Endothelial cell (in vitro differentiated cells): Measurements from ENCODE around the gene ZSWIM6. TPM values are rescaled to one million over a fixed set of nuclear protein-coding genes. Genes with fewer than 3 reads are reported as not detected.

Source experiments
- DNase-seq: peaks from one replicate; pipeline ENCODE4 v3.0.0; 2021; ENCODE audit warnings: low spot score
- H3K27ac Mint-ChIP-seq: one replicate; pipeline ENCODE4 v1.8.0; 2021; ENCODE audit warnings: mixed read lengths, inconsistent platforms; ENCODE audit not compliant: unreplicated experiment
- H3K27me3 Mint-ChIP-seq: one replicate; pipeline ENCODE4 v1.8.0; 2021; ENCODE audit warnings: mild to moderate bottlenecking, moderate library complexity, mixed read lengths, inconsistent platforms; ENCODE audit not compliant: unreplicated experiment
- H3K36me3 Mint-ChIP-seq: one replicate; pipeline ENCODE4 v1.8.0; 2021; ENCODE audit warnings: mild to moderate bottlenecking, low read depth, mixed read lengths, inconsistent platforms; ENCODE audit not compliant: unreplicated experiment
- H3K4me1 Mint-ChIP-seq: one replicate; pipeline ENCODE4 v1.8.0; 2021; ENCODE audit warnings: mild to moderate bottlenecking, mixed read lengths, inconsistent platforms; ENCODE audit not compliant: unreplicated experiment
- H3K4me3 Mint-ChIP-seq: one replicate; pipeline ENCODE4 v1.8.0; 2021; ENCODE audit warnings: mild to moderate bottlenecking, mixed read lengths, inconsistent platforms; ENCODE audit not compliant: unreplicated experiment
- H3K9me3 Mint-ChIP-seq: one replicate; pipeline ENCODE4 v1.8.0; 2021; ENCODE audit warnings: mixed read lengths, inconsistent platforms; ENCODE audit not compliant: unreplicated experiment
- total RNA-seq: library from RNA; stranded (reverse); fragmentation: NEBNext Ultra II Directional; extraction: Animal tissue kit (Norgen Biotek cat#: 25700); gene quantifications from one replicate; pipeline ENCODE4 v1.2.1, GENCODE V29; 2021; ENCODE audit not compliant: unreplicated experiment
- TF ChIP-seq, protein P1 (sequence below): fragments of 200-600 bp; sonication (generic); IDR thresholded peaks from one replicate; pipeline ENCODE4 v1.5.0; 2021; ENCODE audit warnings: antibody characterized with exemption; ENCODE audit not compliant: unreplicated experiment

The ZSWIM6 gene
- total RNA-seq, 1 donor from 2014 or later, result 77.0 TPM

DNA sequence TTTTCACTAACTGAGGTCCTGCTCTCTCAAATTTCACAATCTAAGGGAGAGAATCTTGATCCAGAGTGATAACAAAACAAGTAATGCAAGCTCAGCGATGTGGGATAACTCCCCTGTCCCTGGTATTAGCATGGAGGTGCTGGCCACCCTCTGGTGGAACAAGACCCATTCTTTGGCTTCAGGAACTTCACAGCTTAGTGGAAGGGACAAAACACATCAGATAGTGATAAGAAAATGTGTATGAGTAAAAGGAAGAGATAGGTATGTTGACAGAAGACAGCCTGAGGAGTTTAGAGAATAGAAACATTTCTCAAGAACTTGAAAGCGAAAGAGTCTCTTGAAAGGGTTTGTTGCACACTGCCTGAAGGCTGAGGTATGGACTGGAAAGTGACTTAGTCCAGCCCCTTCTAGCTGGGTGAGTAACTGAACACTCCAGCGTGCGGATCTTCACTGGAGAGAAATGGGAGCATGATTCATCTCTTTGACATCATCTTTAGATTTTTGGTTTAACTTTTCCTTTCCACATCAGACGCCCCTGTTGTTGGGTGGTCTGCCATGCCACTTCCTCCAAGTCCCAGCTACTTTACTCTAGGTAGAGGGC, 25.4 kb upstream of the ZSWIM6 start:
- H3K27ac Mint-ChIP-seq, result no peak overlapping the region
- no peaks in the 10 kb centered on the region for H3K9me3 Mint-ChIP-seq
- H3K4me1 Mint-ChIP-seq, result peaks cover 7% of the 10 kb centered on the region
- no peak overlapping the region for H3K4me3 Mint-ChIP-seq
- no peak for DNase-seq
- peaks cover 2% of the 10 kb centered on the region for H3K27me3 Mint-ChIP-seq
- H3K36me3 Mint-ChIP-seq, result no peaks in the 10 kb centered on the region
- TF ChIP-seq, protein P1, sequence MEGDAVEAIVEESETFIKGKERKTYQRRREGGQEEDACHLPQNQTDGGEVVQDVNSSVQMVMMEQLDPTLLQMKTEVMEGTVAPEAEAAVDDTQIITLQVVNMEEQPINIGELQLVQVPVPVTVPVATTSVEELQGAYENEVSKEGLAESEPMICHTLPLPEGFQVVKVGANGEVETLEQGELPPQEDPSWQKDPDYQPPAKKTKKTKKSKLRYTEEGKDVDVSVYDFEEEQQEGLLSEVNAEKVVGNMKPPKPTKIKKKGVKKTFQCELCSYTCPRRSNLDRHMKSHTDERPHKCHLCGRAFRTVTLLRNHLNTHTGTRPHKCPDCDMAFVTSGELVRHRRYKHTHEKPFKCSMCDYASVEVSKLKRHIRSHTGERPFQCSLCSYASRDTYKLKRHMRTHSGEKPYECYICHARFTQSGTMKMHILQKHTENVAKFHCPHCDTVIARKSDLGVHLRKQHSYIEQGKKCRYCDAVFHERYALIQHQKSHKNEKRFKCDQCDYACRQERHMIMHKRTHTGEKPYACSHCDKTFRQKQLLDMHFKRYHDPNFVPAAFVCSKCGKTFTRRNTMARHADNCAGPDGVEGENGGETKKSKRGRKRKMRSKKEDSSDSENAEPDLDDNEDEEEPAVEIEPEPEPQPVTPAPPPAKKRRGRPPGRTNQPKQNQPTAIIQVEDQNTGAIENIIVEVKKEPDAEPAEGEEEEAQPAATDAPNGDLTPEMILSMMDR, result no peak

DNA sequence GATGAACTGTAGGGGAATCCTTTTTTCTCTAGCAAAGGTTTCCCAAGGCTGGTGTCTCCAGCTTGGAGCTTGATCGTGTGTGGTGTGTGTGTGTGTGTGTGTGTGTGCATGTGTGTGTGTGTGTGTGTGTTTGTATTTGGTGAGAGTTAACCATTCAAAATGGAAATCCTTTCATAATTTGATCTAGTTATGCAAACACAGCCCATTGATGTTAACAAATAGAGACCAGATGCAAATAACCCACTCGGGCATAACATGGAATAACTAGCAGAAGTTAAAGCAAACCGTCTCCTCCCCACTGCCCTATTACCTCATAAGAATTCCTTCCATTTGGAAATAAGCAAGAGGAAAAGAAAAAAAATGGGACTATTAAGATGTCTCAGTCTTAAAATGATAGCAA, 24.9 kb upstream of the ZSWIM6 start:
- peaks cover 2% of the 10 kb centered on the region for H3K27me3 Mint-ChIP-seq
- TF ChIP-seq, protein P1, result no peak
- H3K9me3 Mint-ChIP-seq, result no peaks in the 10 kb centered on the region
- DNase-seq, result no peak
- no peaks in the 10 kb centered on the region for H3K36me3 Mint-ChIP-seq
- H3K4me3 Mint-ChIP-seq, result no peak overlapping the region
- no peak overlapping the region for H3K27ac Mint-ChIP-seq
- H3K4me1 Mint-ChIP-seq, result peaks cover 7% of the 10 kb centered on the region

DNA sequence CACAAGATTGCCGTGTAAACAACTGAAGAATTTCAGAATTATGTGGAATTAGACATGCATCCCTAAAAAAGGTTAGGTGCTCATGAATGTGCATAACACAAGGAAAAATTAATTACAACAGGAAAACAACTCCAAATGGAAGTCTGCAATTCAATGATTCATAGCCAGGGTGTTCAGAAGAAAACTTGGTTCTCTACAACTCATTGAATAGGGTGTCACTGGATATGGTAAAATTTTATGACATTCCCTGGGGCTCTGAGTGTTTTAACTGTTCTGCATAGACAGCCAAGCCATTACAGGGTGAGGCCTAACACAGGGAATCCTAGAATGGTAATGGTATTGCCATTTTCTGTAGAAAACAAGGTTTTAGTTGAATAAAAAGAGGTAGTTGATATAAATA, 24.4 kb upstream of the ZSWIM6 start:
- Mint-ChIP-seq H3K9me3 (no peaks in the 10 kb centered on the region), H3K4me1 (peaks cover 7% of the 10 kb centered on the region), H3K36me3 (no peaks in the 10 kb centered on the region), H3K27me3 (peaks cover 2% of the 10 kb centered on the region), H3K4me3 (no peak overlapping the region), H3K27ac (no peak overlapping the region)
- no peak for DNase-seq
- TF ChIP-seq, protein P1, result no peak

DNA sequence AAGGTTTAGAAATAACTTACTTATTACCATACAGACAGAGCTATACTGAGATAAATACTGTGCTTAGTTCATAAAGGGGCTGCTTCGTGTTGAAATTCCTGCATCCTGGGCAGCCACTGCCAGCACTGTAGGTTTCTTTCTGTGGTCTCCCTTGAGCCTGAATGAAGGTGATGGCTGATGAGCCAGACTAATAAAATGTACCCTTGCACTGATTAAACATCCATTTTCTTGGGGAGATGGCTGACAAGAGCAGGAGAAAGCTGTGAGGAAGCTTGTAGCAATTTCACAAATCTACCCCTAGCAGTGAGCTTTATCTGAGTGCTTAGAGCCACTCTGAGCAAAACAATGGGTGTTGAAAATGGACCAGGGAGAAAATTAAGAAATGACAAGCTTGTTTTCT, 23.3 kb upstream of the ZSWIM6 start:
- Mint-ChIP-seq H3K36me3 (no peaks in the 10 kb centered on the region), H3K27me3 (peaks cover 2% of the 10 kb centered on the region), H3K27ac (no peak overlapping the region), H3K4me3 (no peak overlapping the region), H3K4me1 (peaks cover 7% of the 10 kb centered on the region), H3K9me3 (no peaks in the 10 kb centered on the region)
- TF ChIP-seq, protein P1, result no peak
- DNase-seq, result no peak

DNA sequence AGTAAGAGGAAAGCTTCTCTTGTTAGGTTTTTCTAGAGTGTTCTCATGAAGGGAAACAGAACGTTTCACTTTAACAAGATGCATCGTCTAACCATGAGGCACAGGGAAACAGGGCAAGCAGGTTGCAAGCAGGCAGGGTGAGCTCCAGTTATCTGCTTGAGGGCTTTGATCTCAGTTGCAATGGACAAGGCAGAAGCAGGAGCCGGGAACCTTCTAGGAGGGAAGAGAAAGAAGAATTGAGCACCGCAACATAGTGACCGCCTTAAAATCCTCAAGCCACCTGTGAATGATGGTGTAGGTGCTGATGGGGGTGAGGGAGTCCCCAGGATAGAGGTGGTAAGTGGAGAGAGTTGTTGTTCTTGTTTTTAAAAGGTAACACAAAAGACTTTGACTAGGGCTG, 22.9 kb upstream of the ZSWIM6 start:
- Mint-ChIP-seq H3K9me3 (no peaks in the 10 kb centered on the region), H3K4me1 (peaks cover 10% of the 10 kb centered on the region), H3K27ac (no peak overlapping the region), H3K4me3 (no peak overlapping the region), H3K27me3 (peaks cover 2% of the 10 kb centered on the region), H3K36me3 (no peaks in the 10 kb centered on the region)
- no peak for DNase-seq
- TF ChIP-seq, protein P1, result no peak
